ENCODE results near the gene SELENOF. TPM values are rescaled to one million over a fixed set of nuclear protein-coding genes. Genes with fewer than 3 reads are reported as not detected.

SELENOF gene
- total and polyA plus RNA-seq, 2 of the 4 experiments (the other 2 are of a cell fraction), result 60.0 to 153 TPM

GRCh38 chr1:86914601-86914997 is 673 bp upstream of the SELENOF start, which contains the start of gene HS2ST1:
TSS of gene HS2ST1 (plus strand) at chr1:86914635.
- ChIA-PET POLR2A (ENCODE audit: unreplicated experiment) (interaction anchor here (0.7 kb wide), 1 partner anchor 18 kb away, joined by 4 read pairs; no protein-coding TSS in a partner anchor), CTCF (interaction anchor here (1.0 to 1.6 kb wide), 2 partner anchors 19 to 54 kb away, joined by 3 to 5 read pairs; no protein-coding TSS in a partner anchor)
- peak within 1 kb of the TSS; percentile 5; the same call in 1 of the 2 replicates for H2BK20ac ChIP-seq (ENCODE audit: low read depth, low read length)
- H3K4me1 ChIP-seq (ENCODE audit: control insufficient read depth, insufficient read depth, low read length), result peaks cover 4% of the 10 kb centered on the region; the same call in 1 of the 2 replicates
- H3K4me3 ChIP-seq (ENCODE audit: insufficient read depth, low read depth, low read length), result peak within 1 kb of the TSS; percentile 85
- H3K14ac ChIP-seq (replicated peaks; ENCODE audit: low read depth, low read length), result peak within 1 kb of the TSS; percentile 99
- BruUV-seq (replicated peaks), result no TSS peak
- peak within 1 kb of the TSS; percentile 94 for H2BK5ac ChIP-seq (ENCODE audit: low read depth, low read length, poor library complexity, severe bottlenecking)
- H3K4me2 ChIP-seq (ENCODE audit: low read depth, low read length), result peak within 1 kb of the TSS; percentile 93
- H4K20me1 ChIP-seq (ENCODE audit: insufficient read depth, low read length), result peaks cover 40% of the 10 kb centered on the region
- H3K18ac ChIP-seq (ENCODE audit: low read depth, low read length), result peak within 1 kb of the TSS; percentile 88
- H2BK15ac ChIP-seq (ENCODE audit: low read depth, low read length), result peak within 1 kb of the TSS; percentile 97
- peak within 1 kb of the TSS; percentile 99 for H3K23ac ChIP-seq (ENCODE audit: low read depth, low read length)
- H3K4ac ChIP-seq (ENCODE audit: low read depth, low read length), result peak within 1 kb of the TSS; percentile 97
- no peak for DNase-seq
- peak within 1 kb of the TSS; percentile 94 for H2AFZ ChIP-seq (replicated peaks; ENCODE audit: low read length, poor library complexity)
- peak within 1 kb of the TSS; percentile 98 for H2AK9ac ChIP-seq (replicated peaks; ENCODE audit: low read depth, low read length, poor library complexity)
- intact Hi-C loops (cut with micrococcal nuclease) (loop anchor here (2.0 to 5.0 kb wide), 4 partner anchors 38 to 163 kb away; no protein-coding TSS in a partner anchor), in situ Hi-C loops (cut with MboI; ENCODE audit: low sequenced_read_pairs) (no loop called here), dilution Hi-C loops (cut with HindIII; ENCODE audit: low sequenced_read_pairs, unreplicated experiment) (no loop called here)
- H3K56ac ChIP-seq (ENCODE audit: extremely low read depth, insufficient read depth, low read length), result peak within 1 kb of the TSS; percentile 94
- peak within 1 kb of the TSS; percentile 84 for H3K9ac ChIP-seq (ENCODE audit: low read depth, low read length)
- peak within 1 kb of the TSS; percentile 79 for H3K27ac ChIP-seq (ENCODE audit: insufficient read depth, low read length)
- no peaks in the 10 kb centered on the region; the same call in 1 of the 2 replicates for H3K36me3 ChIP-seq (ENCODE audit: control insufficient read depth, insufficient read depth, low read length)
- peak within 1 kb of the TSS; percentile 90 for H4K5ac ChIP-seq (ENCODE audit: low read depth, low read length)
- H4K91ac ChIP-seq (ENCODE audit: insufficient read depth, low read depth, low read length), result peak within 1 kb of the TSS; percentile 96
- no peaks in the 10 kb centered on the region for H3K9me1 ChIP-seq (ENCODE audit: insufficient read depth, low read length)
- 0% methylated on average over 5 of the region's 45 CpGs; no CpG with 5 or more reads in 1 of the 2 experiments for WGBS, 2 experiments (ENCODE audit: extremely low coverage in 2 of 2, insufficient read length in 1 of 2)
- no peaks in the 10 kb centered on the region for H3K27me3 ChIP-seq (ENCODE audit: control insufficient read depth, insufficient read depth, low read length)
- TF ChIP-seq CEBPB (IDR thresholded peaks at IDR 0.05; ENCODE audit: low read depth, low read length) (no peak), POLR2A (IDR thresholded peaks at IDR 0.05; ENCODE audit: low read depth, low read length) (no peak), CTCF (conservative IDR thresholded peaks at IDR 0.05; ENCODE audit: low read depth, low read length) (no peak), RCOR1 (IDR thresholded peaks at IDR 0.05; ENCODE audit: insufficient replicate concordance, low read length) (no peak), MAZ (IDR thresholded peaks at IDR 0.05; ENCODE audit: borderline replicate concordance, low read depth, low read length) (peak; percentile 51; the same call in 1 of the 2 replicates), USF2 (IDR thresholded peaks at IDR 0.05; ENCODE audit: low read depth, low read length) (0 out of 2 replicates have a peak, but pooled peaks have one; percentile 1), MAFK (IDR thresholded peaks at IDR 0.05; ENCODE audit: low read depth, low read length) (no peak)
- H2AK5ac ChIP-seq (ENCODE audit: low read depth, low read length), result peak within 1 kb of the TSS; percentile 87
- H3K79me1 ChIP-seq (ENCODE audit: low read depth in 1 of 2, low read length in 2 of 2), result peaks cover 5 to 40% of the 10 kb centered on the region in 2 experiments; a peak in 3 of 4 replicates
- H4K8ac ChIP-seq (ENCODE audit: low read depth in 2 of 2, low read length in 2 of 2), result peak within 1 kb of the TSS; percentile 88 to 99
- no peak for ATAC-seq (ENCODE audit: low read depth)
- peak within 1 kb of the TSS; percentile 51 for H2BK120ac ChIP-seq (ENCODE audit: low read depth, low read length)
- H3K9me3 ChIP-seq (ENCODE audit: control insufficient read depth, insufficient read depth, low read length), result no peaks in the 10 kb centered on the region

All from IMR-90 (cell line).